ENCODE measurements around the gene TPT1.

The TPT1 gene

GRCh38 chr13:45333251-45333976 is 7.6 kb downstream of the TPT1 start:
- no peak for DNase-seq

- no peak for DNase-seq
These were observed 8.2 kb downstream of the TPT1 start for GRCh38 chr13:45332831-45333219.

- DNase-seq: no peak
These were observed 8.8 kb downstream of the TPT1 start for GRCh38 chr13:45332036-45332830.

GRCh38 chr13:45331692-45332035 is 9.3 kb downstream of the TPT1 start:
- no peak for DNase-seq

GRCh38 chr13:45331123-45331619 is 9.8 kb downstream of the TPT1 start:
- DNase-seq: no peak

GRCh38 chr13:45328661-45329111 is 12.3 kb downstream of the TPT1 start:
- no peak for DNase-seq

GRCh38 chr13:45327253-45327955 is 13.6 kb downstream of the TPT1 start:
- no peak for DNase-seq

GRCh38 chr13:45325806-45326205 is 15.2 kb downstream of the TPT1 start:
- no peak for DNase-seq

GRCh38 chr13:45320876-45321629 is 19.9 kb downstream of the TPT1 start:
- DNase-seq: no peak

GRCh38 chr13:45316996-45317395 is 24.0 kb downstream of the TPT1 start:
- DNase-seq: no peak

- no peak for DNase-seq
These were observed 24.6 kb downstream of the TPT1 start for GRCh38 chr13:45316338-45316737.

GRCh38 chr13:45315520-45316167 is 25.3 kb downstream of the TPT1 start:
- no peak for DNase-seq

GRCh38 chr13:45314822-45315221 is 26.2 kb downstream of the TPT1 start:
- DNase-seq: no peak

GRCh38 chr13:45310341-45311131 is 30.4 kb downstream of the TPT1 start:
- no peak for DNase-seq

GRCh38 chr13:45306966-45307365 is 34.0 kb downstream of the TPT1 start:
- no peak for DNase-seq

- DNase-seq: no peak
These were observed 35.9 kb downstream of the TPT1 start for GRCh38 chr13:45305079-45305478.

GRCh38 chr13:45303866-45304265 is 37.1 kb downstream of the TPT1 start:
- DNase-seq: no peak

- no peak for DNase-seq
These were observed 38.0 kb downstream of the TPT1 start for GRCh38 chr13:45303026-45303425.

- DNase-seq: no peak
These were observed 38.5 kb downstream of the TPT1 start for GRCh38 chr13:45302507-45302906.

- peak; percentile 28 for DNase-seq
These were observed 39.7 kb downstream of the TPT1 start for GRCh38 chr13:45301263-45301662.

GRCh38 chr13:45300190-45300985 is 40.6 kb downstream of the TPT1 start:
- no peak for DNase-seq
